Endothelial cell of umbilical vein (primary cell): ENCODE measurements around the gene ARHGEF28. TPM values are rescaled to one million over a fixed set of nuclear protein-coding genes. Genes with fewer than 3 reads are reported as not detected.

Experiments
- BruUV-seq: library from RNA; stranded (reverse); fragments of 400-500 nt; replicated peaks from 2 replicates; lab custom pipeline; 2021; lab: Mats Ljungman, UMichigan
- CTCF ChIA-PET: fragments of 300-600, 350-600 bp; sonication (Branson Sonifier 250); formaldehyde crosslinking; loops from one replicate; lab custom pipeline; 2021; ENCODE audit warnings: antibody characterized with exemption, inconsistent platforms; lab: Charles Lee
- POLR2A ChIA-PET: fragments of 300-600, 350-600 bp; sonication (Branson Sonifier 250); formaldehyde crosslinking; loops from one replicate; lab custom pipeline; 2021; ENCODE audit warnings: antibody characterized with exemption, inconsistent platforms; lab: Charles Lee
- DNase-seq: peaks from one replicate; pipeline ENCODE4 v3.0.0-alpha.2; 2011; ENCODE audit warnings: low read depth, low spot score
- FAIRE-seq: peaks from 2 replicates; lab custom pipeline; 2011; peaks lifted over from hg19 to GRCh38; lab: Jason Lieb, UNC
- H2AFZ ChIP-seq: 2 replicates; pipeline ENCODE4 v1.6.0; 2012; ENCODE audit warnings: low read depth, low read length, control low read depth, inconsistent platforms
- H3K27ac ChIP-seq: 2 replicates; pipeline ENCODE4 v1.5.1; 2011; ENCODE audit warnings: low read depth, mild to moderate bottlenecking, control low read depth, low read length, moderate library complexity; ENCODE audit not compliant: insufficient read depth
- H3K27me3 ChIP-seq, 2 experiments: 2 replicates each; pipeline versions ENCODE4 v1.6.0 to v1.6.1; 2011; ENCODE audit warnings: low read length in 2 of 2, mixed read lengths in 1 of 2; ENCODE audit not compliant: control insufficient read depth in 2 of 2, insufficient read depth in 2 of 2
- H3K36me3 ChIP-seq, 2 experiments: 2 replicates in 1 of 2; 3 replicates in 1 of 2; pipeline ENCODE4 v1.5.1; 2011; ENCODE audit warnings: low read length in 2 of 2, mild to moderate bottlenecking in 1 of 2, moderate library complexity in 1 of 2; ENCODE audit not compliant: control insufficient read depth in 2 of 2, insufficient read depth in 2 of 2; ENCODE audit errors: extremely low read depth in 1 of 2
- H3K4me1 ChIP-seq: 3 replicates; pipeline ENCODE4 v1.5.1; 2011; ENCODE audit warnings: mild to moderate bottlenecking, low read length; ENCODE audit not compliant: control insufficient read depth, insufficient read depth; ENCODE audit errors: extremely low read depth
- H3K4me2 ChIP-seq: 2 replicates; pipeline ENCODE4 v1.6.1; 2011; ENCODE audit warnings: low read length, control low read depth, mixed read lengths; ENCODE audit not compliant: insufficient read depth
- H3K4me3 ChIP-seq, 3 experiments: fragments of 200-600 bp in 1 of 3; sonication (generic), shearing (Covaris generic) in 1 of 3; replicated peaks in 1 of 3; 2 replicates each; pipeline ENCODE4 v1.5.1; 2011 to 2016; ENCODE audit warnings: control low read depth in 3 of 3, low read length in 3 of 3, mild to moderate bottlenecking in 2 of 3, inconsistent platforms in 1 of 3, low read depth in 1 of 3, moderate library complexity in 1 of 3; ENCODE audit not compliant: insufficient read depth in 1 of 3
- H3K79me2 ChIP-seq: 2 replicates; pipeline ENCODE4 v1.6.0; 2012; ENCODE audit warnings: low read length, inconsistent platforms; ENCODE audit not compliant: control insufficient read depth, insufficient read depth
- H3K9ac ChIP-seq: replicated peaks from 2 replicates; pipeline ENCODE3; 2011; ENCODE audit warnings: low read length, control low read depth; ENCODE audit not compliant: insufficient read depth; ENCODE audit errors: extremely low read depth
- H3K9me1 ChIP-seq: replicated peaks from 3 replicates; pipeline ENCODE4 v1.6.0; 2011; ENCODE audit warnings: mild to moderate bottlenecking, low read length; ENCODE audit not compliant: control insufficient read depth, insufficient read depth; ENCODE audit errors: extremely low read depth
- H3K9me3 ChIP-seq: replicated peaks from 2 replicates; pipeline ENCODE4 v1.5.1; 2012; ENCODE audit warnings: low read length, inconsistent platforms; ENCODE audit not compliant: control insufficient read depth, insufficient read depth
- H4K20me1 ChIP-seq: replicated peaks from 2 replicates; pipeline ENCODE3; 2011; ENCODE audit warnings: mild to moderate bottlenecking, low read length; ENCODE audit not compliant: control insufficient read depth, insufficient read depth; ENCODE audit errors: extremely low read depth
- EZH2 ChIP-seq: IDR thresholded peaks from 2 replicates; pipeline ENCODE4 v1.6.1; 2012; ENCODE audit warnings: borderline replicate concordance, low read depth, mild to moderate bottlenecking, moderate library complexity, low read length, inconsistent platforms; ENCODE audit not compliant: severe bottlenecking
- FOS ChIP-seq: IDR thresholded peaks from 2 replicates; pipeline ENCODE4 v1.6.1; 2011; ENCODE audit warnings: mild to moderate bottlenecking, low read length, moderate library complexity, borderline replicate concordance; ENCODE audit not compliant: insufficient read depth
- GATA2 ChIP-seq: IDR thresholded peaks from 2 replicates; pipeline ENCODE4 v1.7.0; 2011; ENCODE audit warnings: low read depth, mild to moderate bottlenecking, moderate library complexity, mixed read lengths, low read length; ENCODE audit not compliant: insufficient read length, insufficient read depth
- JUN ChIP-seq: IDR thresholded peaks from 2 replicates; pipeline ENCODE4 v1.6.1; 2011; ENCODE audit warnings: borderline replicate concordance, low read depth; ENCODE audit not compliant: insufficient read length, insufficient read depth
- MAX ChIP-seq: IDR thresholded peaks from 2 replicates; pipeline ENCODE4 v1.6.1; 2011; ENCODE audit not compliant: insufficient read depth, insufficient read length
- MYC ChIP-seq: IDR thresholded peaks from one replicate; pipeline ENCODE4 v1.6.1; 2011; ENCODE audit warnings: mild to moderate bottlenecking, low read depth, low read length
- POLR2A ChIP-seq: IDR thresholded peaks from 2 replicates; pipeline ENCODE4 v1.6.1; 2012; ENCODE audit warnings: low read depth, mild to moderate bottlenecking, control low read depth, low read length
- POLR2AphosphoS5 ChIP-seq: IDR thresholded peaks from 2 replicates; pipeline ENCODE4 v1.6.1; 2012; ENCODE audit warnings: low read depth, mild to moderate bottlenecking, control low read depth, low read length, moderate library complexity; ENCODE audit not compliant: insufficient read depth
- dilution Hi-C: fragments of 300-500 bp; cut with MboI; formaldehyde crosslinking; loops from one replicate; pipeline ENCODE4 v1.15.0; 2019; ENCODE audit warnings: low sequenced_read_pairs; ENCODE audit not compliant: extremely low pct_ligation_motif_present
- intact Hi-C: fragments of 100-400 bp; cut with micrococcal nuclease; formaldehyde crosslinking; loops from one replicate; pipeline ENCODE4 v1.10.0; 2022
- polyA plus RNA-seq, 4 experiments: library from polyadenylated mRNA; depleted of rRNA in 3 of 4; stranded (reverse) in 3 of 4; unstranded in 1 of 4; fragments of >200 nt; gene quantifications; 2 replicates each; pipeline versions ENCODE4 v1.2.1 to v1.2.3, GENCODE V29; 2011 to 2012; ENCODE audit warnings: missing spikeins in 1 of 4
- total RNA-seq: library from RNA; stranded (reverse); gene quantifications from 2 replicates; pipeline ENCODE4 v1.2.3, GENCODE V29; 2021
- TF ChIP-seq, protein P1 (sequence below), 2 donors: IDR thresholded peaks; 1 replicate in 1 of 2; 2 replicates in 1 of 2; pipeline ENCODE4 v1.5.1; 2011; ENCODE audit warnings: low read length in 2 of 2, mild to moderate bottlenecking in 2 of 2, moderate library complexity in 2 of 2, control low read depth in 1 of 2, inconsistent platforms in 1 of 2, low read depth in 1 of 2; ENCODE audit not compliant: insufficient read depth in 1 of 2; ENCODE audit errors: extremely low read depth in 1 of 2

ARHGEF28 gene
- total and polyA plus RNA-seq, 2 donors (not counting 3 experiments of a cell fraction or from before 2014, with no cell fraction given) = 29.5 to 108 TPM

DNA sequence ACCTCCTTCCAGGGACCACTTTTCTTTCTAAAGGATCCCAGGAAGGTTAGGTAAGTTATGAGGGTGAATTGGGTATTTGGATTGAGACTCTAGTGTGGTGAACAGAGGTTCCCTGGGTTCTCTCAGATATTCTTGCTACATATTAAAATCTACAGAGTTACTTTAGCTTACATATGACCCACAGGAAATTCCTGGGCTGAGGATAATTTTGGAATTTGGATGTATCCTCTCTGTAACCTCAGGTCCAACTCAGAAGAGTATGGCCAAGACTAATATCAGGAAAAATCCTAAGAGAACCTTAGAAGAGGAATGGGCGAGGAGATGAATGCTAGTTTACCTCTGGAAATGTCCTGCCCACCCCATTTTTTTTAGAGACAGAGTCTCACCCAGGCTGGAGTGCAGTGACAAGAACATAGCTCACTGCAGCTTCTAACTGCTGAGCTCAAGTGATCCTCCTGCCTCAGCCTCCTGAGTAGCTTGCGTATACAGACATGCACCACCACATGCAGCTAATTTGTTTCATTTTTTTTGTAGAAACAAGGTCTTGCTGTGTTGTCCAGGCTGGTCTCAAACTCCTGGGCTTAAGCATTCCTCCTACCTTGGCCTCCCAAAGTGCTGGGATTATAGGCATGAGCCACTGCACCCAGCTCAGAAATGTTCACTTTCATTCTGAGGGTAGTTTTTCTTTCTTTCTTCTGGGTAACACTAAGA is 196.4 kb downstream of the ARHGEF28 start:
- TF ChIP-seq POLR2AphosphoS5 = no peak
- TF ChIP-seq GATA2 = no peak
- TF ChIP-seq MAX = no peak
- no peak for TF ChIP-seq POLR2A
- TF ChIP-seq, protein P1, sequence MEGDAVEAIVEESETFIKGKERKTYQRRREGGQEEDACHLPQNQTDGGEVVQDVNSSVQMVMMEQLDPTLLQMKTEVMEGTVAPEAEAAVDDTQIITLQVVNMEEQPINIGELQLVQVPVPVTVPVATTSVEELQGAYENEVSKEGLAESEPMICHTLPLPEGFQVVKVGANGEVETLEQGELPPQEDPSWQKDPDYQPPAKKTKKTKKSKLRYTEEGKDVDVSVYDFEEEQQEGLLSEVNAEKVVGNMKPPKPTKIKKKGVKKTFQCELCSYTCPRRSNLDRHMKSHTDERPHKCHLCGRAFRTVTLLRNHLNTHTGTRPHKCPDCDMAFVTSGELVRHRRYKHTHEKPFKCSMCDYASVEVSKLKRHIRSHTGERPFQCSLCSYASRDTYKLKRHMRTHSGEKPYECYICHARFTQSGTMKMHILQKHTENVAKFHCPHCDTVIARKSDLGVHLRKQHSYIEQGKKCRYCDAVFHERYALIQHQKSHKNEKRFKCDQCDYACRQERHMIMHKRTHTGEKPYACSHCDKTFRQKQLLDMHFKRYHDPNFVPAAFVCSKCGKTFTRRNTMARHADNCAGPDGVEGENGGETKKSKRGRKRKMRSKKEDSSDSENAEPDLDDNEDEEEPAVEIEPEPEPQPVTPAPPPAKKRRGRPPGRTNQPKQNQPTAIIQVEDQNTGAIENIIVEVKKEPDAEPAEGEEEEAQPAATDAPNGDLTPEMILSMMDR (IDR thresholded peaks at IDR 0.05; ENCODE audit: extremely low read depth in 1 of 2, insufficient read depth in 1 of 2, low read depth in 1 of 2, low read length in 2 of 2) = no peak
- no peak for TF ChIP-seq FOS
- TF ChIP-seq JUN = no peak
- TF ChIP-seq EZH2 = no peak
- no peak for TF ChIP-seq MYC
- dilution Hi-C loops (no loop called here), intact Hi-C loops (no loop called here)
- Histone ChIP-seq H3K36me3 (peaks cover 8 to 12% of the 10 kb centered on the region in 2 experiments), H3K9me1 (no peaks in the 10 kb centered on the region), H3K4me2 (no peak overlapping the region), H3K4me1 (peaks cover 17% of the 10 kb centered on the region), H2AFZ (no peak overlapping the region), H3K9me3 (no peaks in the 10 kb centered on the region), H3K79me2 (peaks cover 10% of the 10 kb centered on the region), H3K27me3 (no peaks in the 10 kb centered on the region), H3K27ac (no peak overlapping the region), H3K4me3 (no peak overlapping the region), H4K20me1 (no peaks in the 10 kb centered on the region), H3K9ac (no peak overlapping the region)
- DNase-seq (no peak), FAIRE-seq (no peak)
- CTCF ChIA-PET = interaction anchor here (0.7 to 1.5 kb wide), 5 partner anchors 10 to 231 kb away, joined by 3 to 7 read pairs (median 3); no protein-coding TSS in a partner anchor
- no TSS peak for BruUV-seq
- POLR2A ChIA-PET = no interaction called here
